NCI-H1930 (cell line): ENCODE data around the gene EXOSC3.
A peak's percentile ranks its signal among the peaks of the same experiment; 100 is the strongest.
"Not testable (repeated sequence)": the region's sequence is repeated elsewhere in the genome, so short reads cannot be mapped to it uniquely, and the experiment has no call there.

Experiments
- DNase-seq, 2 experiments: peaks; one replicate each; lab custom pipeline; 2025; lab: John Stamatoyannopoulos, UW

EXOSC3 gene

GRCh38 chr9:37784616-37785483, at the start of gene EXOSC3:
TSS of gene EXOSC3 (minus strand) at chr9:37785064. CDS start at chr9:37785044, 20 bp downstream.
- peak; percentile 85 to 87 for DNase-seq

- no peak for DNase-seq
Measured at GRCh38 chr9:37827483-37828165, 42.8 kb upstream of the EXOSC3 start.

- DNase-seq, result not testable (repeated sequence)
Measured at GRCh38 chr9:37825174-37825573, 40.3 kb upstream of the EXOSC3 start.

GRCh38 chr9:37820142-37820541, 35.3 kb upstream of the EXOSC3 start:
- no peak for DNase-seq

- no peak for DNase-seq
Measured at GRCh38 chr9:37818849-37819248, 34.0 kb upstream of the EXOSC3 start.

- DNase-seq, result no peak
Measured at GRCh38 chr9:37812773-37813379, 28.0 kb upstream of the EXOSC3 start.

GRCh38 chr9:37811906-37812476, 27.1 kb upstream of the EXOSC3 start:
- no peak for DNase-seq

GRCh38 chr9:37809676-37810075, 24.8 kb upstream of the EXOSC3 start:
- not testable (repeated sequence) for DNase-seq

GRCh38 chr9:37806271-37806670, 21.4 kb upstream of the EXOSC3 start:
- no peak for DNase-seq

- DNase-seq, result no peak
Measured at GRCh38 chr9:37801959-37802711, 17.3 kb upstream of the EXOSC3 start.

- DNase-seq, result no peak
Measured at GRCh38 chr9:37801287-37801850, 16.5 kb upstream of the EXOSC3 start.

- peak; percentile 73 to 87 for DNase-seq
Measured at GRCh38 chr9:37800631-37801286, 15.9 kb upstream of the EXOSC3 start, which contains the start of gene DCAF10. TSS of gene DCAF10 (plus strand) at chr9:37800797. CDS start at chr9:37800867, 70 bp downstream.

- DNase-seq, result no peak
Measured at GRCh38 chr9:37798677-37799076, 13.8 kb upstream of the EXOSC3 start.

GRCh38 chr9:37796232-37796631, 11.4 kb upstream of the EXOSC3 start:
- DNase-seq, result no peak

GRCh38 chr9:37792122-37792521, 7.3 kb upstream of the EXOSC3 start:
- DNase-seq, result no peak

GRCh38 chr9:37790096-37790495, 5.2 kb upstream of the EXOSC3 start:
- DNase-seq, result no peak

GRCh38 chr9:37788332-37788731, 3.5 kb upstream of the EXOSC3 start:
- no peak for DNase-seq

GRCh38 chr9:37787059-37787458, 2.2 kb upstream of the EXOSC3 start:
- DNase-seq, result no peak

- DNase-seq, result no peak
Measured at GRCh38 chr9:37784291-37784615, 611 bp downstream of the EXOSC3 start.

GRCh38 chr9:37778534-37778933, 6.3 kb downstream of the EXOSC3 start:
- DNase-seq, result no peak

- no peak for DNase-seq
Measured at GRCh38 chr9:37776328-37776727, 8.5 kb downstream of the EXOSC3 start.
